ENCODE data around the gene ATP5PB. TPM values are rescaled to one million over a fixed set of nuclear protein-coding genes. Genes with fewer than 3 reads are reported as not detected.

ATP5PB gene
- total RNA-seq, 4 donors from 2014 or later = 91.2 to 176 (median 103) TPM

GRCh38 chr1:111453706-111454105 lies 4.4 kb downstream of the ATP5PB start:
- Histone ChIP-seq H3K4me1 (peaks cover 0 to 47% (median 18%) of the 10 kb centered on the region in 4 donors), H3K9me3 (no peaks in the 10 kb centered on the region), H3K4me3 (no peak overlapping the region), H3K27me3 (no peaks in the 10 kb centered on the region), H3K27ac (no peak overlapping the region), H3K36me3 (peaks cover 0 to 47% (median 6%) of the 10 kb centered on the region in 3 donors)
- no peak for DNase-seq (ENCODE audit: low spot score in 2 of 2)
- 82 to 94% methylated on average over 3 of the region's 3 CpGs for whole genome bisulfite sequencing, 2 donors
- TF ChIP-seq, protein P1, sequence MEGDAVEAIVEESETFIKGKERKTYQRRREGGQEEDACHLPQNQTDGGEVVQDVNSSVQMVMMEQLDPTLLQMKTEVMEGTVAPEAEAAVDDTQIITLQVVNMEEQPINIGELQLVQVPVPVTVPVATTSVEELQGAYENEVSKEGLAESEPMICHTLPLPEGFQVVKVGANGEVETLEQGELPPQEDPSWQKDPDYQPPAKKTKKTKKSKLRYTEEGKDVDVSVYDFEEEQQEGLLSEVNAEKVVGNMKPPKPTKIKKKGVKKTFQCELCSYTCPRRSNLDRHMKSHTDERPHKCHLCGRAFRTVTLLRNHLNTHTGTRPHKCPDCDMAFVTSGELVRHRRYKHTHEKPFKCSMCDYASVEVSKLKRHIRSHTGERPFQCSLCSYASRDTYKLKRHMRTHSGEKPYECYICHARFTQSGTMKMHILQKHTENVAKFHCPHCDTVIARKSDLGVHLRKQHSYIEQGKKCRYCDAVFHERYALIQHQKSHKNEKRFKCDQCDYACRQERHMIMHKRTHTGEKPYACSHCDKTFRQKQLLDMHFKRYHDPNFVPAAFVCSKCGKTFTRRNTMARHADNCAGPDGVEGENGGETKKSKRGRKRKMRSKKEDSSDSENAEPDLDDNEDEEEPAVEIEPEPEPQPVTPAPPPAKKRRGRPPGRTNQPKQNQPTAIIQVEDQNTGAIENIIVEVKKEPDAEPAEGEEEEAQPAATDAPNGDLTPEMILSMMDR (IDR thresholded peaks at IDR 0.05) = no peak
- no peak for TF ChIP-seq POLR2A (IDR thresholded peaks at IDR 0.05)
- TF ChIP-seq EP300 (IDR thresholded peaks at IDR 0.05) = no peak

- Histone ChIP-seq H3K4me1 (peaks cover 0 to 44% (median 15%) of the 10 kb centered on the region in 4 donors), H3K27me3 (no peaks in the 10 kb centered on the region), H3K4me3 (no peak overlapping the region), H3K27ac (no peak overlapping the region), H3K9me3 (no peaks in the 10 kb centered on the region), H3K36me3 (peaks cover 0 to 60% (median 6%) of the 10 kb centered on the region in 3 donors)
- no peak for TF ChIP-seq POLR2A (IDR thresholded peaks at IDR 0.05)
- no peak for DNase-seq (ENCODE audit: low spot score in 2 of 2)
- WGBS, 2 donors = 65 to 69% methylated on average over 5 of the region's 5 CpGs
Measured at GRCh38 chr1:111454859-111455641, 5.8 kb downstream of the ATP5PB start.

- no peak for DNase-seq (ENCODE audit: low spot score in 2 of 2)
- WGBS, 2 donors = 90% methylated on average over 3 of the region's 3 CpGs
- no peak overlapping the region for H3K27ac ChIP-seq
- H3K4me1 ChIP-seq = peaks cover 0 to 38% (median 9%) of the 10 kb centered on the region in 4 donors
- TF ChIP-seq, protein P1 (IDR thresholded peaks at IDR 0.05) = no peak
- TF ChIP-seq EP300 (IDR thresholded peaks at IDR 0.05) = no peak
- no peak for TF ChIP-seq POLR2A (IDR thresholded peaks at IDR 0.05)
- peaks cover 0 to 64% (median 6%) of the 10 kb centered on the region in 3 donors for H3K36me3 ChIP-seq
- no peaks in the 10 kb centered on the region for H3K9me3 ChIP-seq
- no peaks in the 10 kb centered on the region for H3K27me3 ChIP-seq
- no peak overlapping the region for H3K4me3 ChIP-seq
Measured at GRCh38 chr1:111455642-111456031, 6.4 kb downstream of the ATP5PB start.

DNA sequence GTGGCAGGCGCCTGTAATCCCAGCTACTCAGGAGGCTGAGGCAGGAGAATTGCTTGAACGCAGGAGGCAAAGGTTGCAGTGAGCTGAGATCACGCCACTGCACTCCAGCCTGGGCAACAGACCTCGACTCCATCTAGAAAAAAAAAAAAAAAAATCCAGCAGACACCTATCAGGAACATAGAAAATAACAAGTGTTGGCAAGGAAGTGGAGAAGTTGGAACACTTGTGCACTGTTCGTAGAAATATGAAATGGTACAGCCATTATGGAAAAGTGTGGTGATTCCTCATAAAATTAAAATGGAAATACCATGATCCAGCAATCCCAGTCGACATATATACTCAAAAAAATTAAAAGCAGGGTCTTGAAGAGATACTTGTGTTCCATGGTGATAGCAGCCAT lies 12.5 kb downstream of the ATP5PB start:
- no peak for DNase-seq (ENCODE audit: low spot score in 2 of 2)
- H3K36me3 ChIP-seq = peaks cover 0 to 91% (median 14%) of the 10 kb centered on the region in 3 donors
- H3K9me3 ChIP-seq = no peaks in the 10 kb centered on the region
- no peaks in the 10 kb centered on the region for H3K4me1 ChIP-seq
- 94 to 95% methylated on average over 6 of the region's 6 CpGs for WGBS, 2 donors
- H3K27me3 ChIP-seq = no peaks in the 10 kb centered on the region
- TF ChIP-seq POLR2A (IDR thresholded peaks at IDR 0.05) (no peak), EP300 (IDR thresholded peaks at IDR 0.05) (no peak)
- TF ChIP-seq, protein P1 (IDR thresholded peaks at IDR 0.05) = no peak
- no peak overlapping the region for H3K27ac ChIP-seq
- no peak overlapping the region for H3K4me3 ChIP-seq

DNA sequence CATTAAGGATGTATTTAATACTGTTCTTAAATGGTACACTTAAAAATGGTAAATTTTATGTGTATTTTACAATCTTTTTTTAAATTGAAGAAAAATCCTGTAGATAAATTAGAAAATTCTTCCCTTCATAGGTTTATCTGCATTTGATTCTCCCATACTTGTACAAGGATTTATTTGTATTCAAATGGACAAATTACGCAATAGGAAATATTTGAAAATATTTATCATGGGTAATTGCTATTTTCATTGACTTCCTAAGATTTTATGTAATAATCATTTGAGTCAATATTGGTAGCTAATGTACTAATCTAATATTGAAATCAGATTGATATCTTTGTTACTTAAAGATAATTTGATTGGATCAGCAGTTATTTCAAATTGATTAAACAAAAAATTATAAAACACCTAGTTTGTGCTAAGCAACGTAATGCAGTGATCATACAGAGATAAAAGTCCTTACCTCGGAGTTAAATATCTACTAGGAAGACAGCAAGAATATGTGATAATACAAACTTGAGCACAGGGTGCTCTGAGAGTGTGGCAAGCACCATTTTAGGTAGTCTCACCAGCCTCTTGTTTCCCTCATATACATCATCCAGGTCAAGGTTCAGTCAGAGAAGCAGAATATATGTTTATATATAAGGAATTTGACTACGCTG lies 13.2 kb downstream of the ATP5PB start:
- Histone ChIP-seq H3K27ac (no peak overlapping the region), H3K27me3 (no peaks in the 10 kb centered on the region), H3K9me3 (no peaks in the 10 kb centered on the region), H3K4me3 (no peak overlapping the region), H3K4me1 (no peaks in the 10 kb centered on the region), H3K36me3 (peaks cover 0 to 91% (median 14%) of the 10 kb centered on the region in 3 donors)
- no peak for DNase-seq (ENCODE audit: low spot score in 2 of 2)
- TF ChIP-seq POLR2A (IDR thresholded peaks at IDR 0.05) (no peak), EP300 (IDR thresholded peaks at IDR 0.05) (no peak)
- TF ChIP-seq, protein P1 (IDR thresholded peaks at IDR 0.05) = no peak
- WGBS, 2 donors = 91 to 95% methylated on average over 4 of the region's 4 CpGs
